GM13976 (cell line): ENCODE data around the gene STX11.

Source experiments
- DNase-seq: peaks from one replicate; pipeline ENCODE4 v3.0.0; 2012; ENCODE audit warnings: low spot score
- CTCF ChIP-seq: IDR thresholded peaks from 2 replicates; pipeline ENCODE4 v1.5.1; 2012; ENCODE audit warnings: borderline replicate concordance, mild to moderate bottlenecking; ENCODE audit not compliant: insufficient read depth; ENCODE audit errors: extremely low read depth, missing control alignments, control extremely low read depth
- in situ Hi-C: fragments of 300-500 bp; cut with MboI; formaldehyde crosslinking; loops from one replicate; pipeline ENCODE4 v1.12.0; 2022; ENCODE audit warnings: low sequenced_read_pairs, mixed read lengths, inconsistent platforms; ENCODE audit not compliant: unreplicated experiment

Gene STX11

GRCh38 chr6:144194293-144194810 lies 44.0 kb downstream of the STX11 start:
- no peak for DNase-seq
- in situ Hi-C loops: no loop called here
- TF ChIP-seq CTCF: no peak

DNA sequence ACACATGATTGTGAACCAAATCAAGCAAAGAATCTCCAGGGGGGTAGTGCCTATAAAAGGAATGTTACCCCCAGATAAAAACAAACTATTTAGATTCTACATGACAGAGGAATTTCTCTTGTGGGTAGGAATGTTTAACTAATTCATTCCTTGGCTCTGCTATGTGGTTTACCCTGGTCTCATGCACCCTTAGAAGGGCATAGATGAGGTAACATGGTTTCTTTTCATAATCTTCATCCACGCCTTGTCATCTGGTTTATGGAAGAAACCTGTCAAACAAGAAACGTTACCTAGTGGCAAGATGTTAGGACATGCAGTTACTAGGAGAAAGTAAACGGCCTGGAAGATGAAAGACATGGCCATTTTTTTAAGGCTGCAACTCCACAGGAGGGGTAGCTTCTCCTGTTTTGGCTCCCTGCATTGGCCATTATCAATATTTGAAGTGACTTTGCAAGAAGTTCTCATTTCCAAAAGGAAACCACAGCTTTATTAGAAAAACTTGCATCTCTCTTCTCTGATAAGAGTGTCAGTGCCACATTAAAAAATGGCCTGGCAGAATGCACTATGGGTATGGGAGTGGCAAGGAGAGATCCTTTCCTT lies 45.5 kb downstream of the STX11 start:
- TF ChIP-seq CTCF: no peak
- in situ Hi-C loops: no loop called here
- no peak for DNase-seq

- no peak for TF ChIP-seq CTCF
- no peak for DNase-seq
- in situ Hi-C loops: no loop called here
Observed at GRCh38 chr6:144197919-144198318, 47.6 kb downstream of the STX11 start.

GRCh38 chr6:144202879-144203468 lies 52.7 kb downstream of the STX11 start:
- in situ Hi-C loops: no loop called here
- no peak for TF ChIP-seq CTCF
- DNase-seq: no peak

- in situ Hi-C loops: no loop called here
- DNase-seq: no peak
- no peak for TF ChIP-seq CTCF
Observed at GRCh38 chr6:144211160-144211559, 60.8 kb downstream of the STX11 start.

DNA sequence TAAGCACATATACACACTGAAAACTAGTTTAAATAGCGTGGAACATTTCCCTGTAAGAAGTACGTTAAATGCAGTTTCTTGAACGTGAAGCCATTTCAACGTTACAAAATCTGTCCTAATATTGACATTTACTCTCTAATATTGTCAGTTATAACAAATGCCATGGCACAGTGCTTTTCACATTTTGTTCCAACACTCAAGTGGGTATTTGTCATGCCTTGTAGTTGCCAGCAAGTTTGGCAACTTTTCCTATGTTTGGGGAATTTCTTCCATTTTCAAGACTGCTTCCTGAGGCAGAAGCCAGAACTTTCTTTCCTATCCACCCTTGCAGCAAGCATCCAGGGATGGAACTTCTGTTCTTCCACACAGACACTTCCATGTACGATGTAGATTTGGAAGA lies 63.0 kb downstream of the STX11 start:
- no peak for TF ChIP-seq CTCF
- DNase-seq: no peak
- in situ Hi-C loops: no loop called here
